Measurements from ENCODE around the gene EFCAB5. TPM values are rescaled to one million over a fixed set of nuclear protein-coding genes. Genes with fewer than 3 reads are reported as not detected.
A peak's percentile ranks its signal among the peaks of the same experiment; 100 is the strongest.

Gene EFCAB5
- total and polyA plus RNA-seq, 2 of the 13 experiments (the other 11 are each of a cell fraction or from before 2014, with no cell fraction given) = 0.15 TPM; not detected in 1

DNA sequence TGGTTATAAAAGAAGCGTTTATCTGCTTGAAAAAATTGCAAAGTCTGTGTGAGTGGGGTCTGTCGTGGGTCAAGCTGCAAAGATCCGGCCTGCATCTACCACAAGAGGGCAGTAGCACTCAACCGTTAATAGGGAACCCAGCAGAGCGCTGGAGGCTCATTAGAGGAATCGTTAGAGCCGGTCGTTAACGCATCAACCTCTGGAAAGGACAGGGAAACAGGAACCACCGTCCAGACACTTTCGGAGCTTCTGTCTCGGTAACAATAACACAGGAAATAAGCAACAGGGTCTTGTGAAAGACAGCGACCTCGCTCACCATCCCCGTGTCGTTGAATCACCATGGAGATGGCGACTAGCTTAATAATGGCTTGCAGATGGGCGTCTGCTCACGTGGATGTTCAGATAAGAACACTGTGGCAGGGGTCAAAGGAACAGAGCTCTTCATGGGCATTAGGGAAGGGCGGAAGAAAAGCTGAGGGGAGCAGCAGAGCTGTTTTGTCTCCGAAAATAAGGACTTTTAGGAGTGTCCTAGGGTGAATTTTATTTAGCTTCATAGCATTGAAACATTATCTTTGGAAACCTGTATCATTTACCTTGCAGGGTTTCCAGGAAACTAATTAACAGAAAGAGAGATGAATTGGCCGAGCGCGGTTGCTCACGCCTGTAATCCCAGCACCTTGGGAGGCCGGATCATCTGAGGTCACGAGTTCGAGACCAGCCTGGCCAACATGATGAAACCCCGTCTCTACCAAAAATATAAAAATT lies 163.3 kb downstream of the EFCAB5 start (continued):
- TF ChIP-seq, protein P1, sequence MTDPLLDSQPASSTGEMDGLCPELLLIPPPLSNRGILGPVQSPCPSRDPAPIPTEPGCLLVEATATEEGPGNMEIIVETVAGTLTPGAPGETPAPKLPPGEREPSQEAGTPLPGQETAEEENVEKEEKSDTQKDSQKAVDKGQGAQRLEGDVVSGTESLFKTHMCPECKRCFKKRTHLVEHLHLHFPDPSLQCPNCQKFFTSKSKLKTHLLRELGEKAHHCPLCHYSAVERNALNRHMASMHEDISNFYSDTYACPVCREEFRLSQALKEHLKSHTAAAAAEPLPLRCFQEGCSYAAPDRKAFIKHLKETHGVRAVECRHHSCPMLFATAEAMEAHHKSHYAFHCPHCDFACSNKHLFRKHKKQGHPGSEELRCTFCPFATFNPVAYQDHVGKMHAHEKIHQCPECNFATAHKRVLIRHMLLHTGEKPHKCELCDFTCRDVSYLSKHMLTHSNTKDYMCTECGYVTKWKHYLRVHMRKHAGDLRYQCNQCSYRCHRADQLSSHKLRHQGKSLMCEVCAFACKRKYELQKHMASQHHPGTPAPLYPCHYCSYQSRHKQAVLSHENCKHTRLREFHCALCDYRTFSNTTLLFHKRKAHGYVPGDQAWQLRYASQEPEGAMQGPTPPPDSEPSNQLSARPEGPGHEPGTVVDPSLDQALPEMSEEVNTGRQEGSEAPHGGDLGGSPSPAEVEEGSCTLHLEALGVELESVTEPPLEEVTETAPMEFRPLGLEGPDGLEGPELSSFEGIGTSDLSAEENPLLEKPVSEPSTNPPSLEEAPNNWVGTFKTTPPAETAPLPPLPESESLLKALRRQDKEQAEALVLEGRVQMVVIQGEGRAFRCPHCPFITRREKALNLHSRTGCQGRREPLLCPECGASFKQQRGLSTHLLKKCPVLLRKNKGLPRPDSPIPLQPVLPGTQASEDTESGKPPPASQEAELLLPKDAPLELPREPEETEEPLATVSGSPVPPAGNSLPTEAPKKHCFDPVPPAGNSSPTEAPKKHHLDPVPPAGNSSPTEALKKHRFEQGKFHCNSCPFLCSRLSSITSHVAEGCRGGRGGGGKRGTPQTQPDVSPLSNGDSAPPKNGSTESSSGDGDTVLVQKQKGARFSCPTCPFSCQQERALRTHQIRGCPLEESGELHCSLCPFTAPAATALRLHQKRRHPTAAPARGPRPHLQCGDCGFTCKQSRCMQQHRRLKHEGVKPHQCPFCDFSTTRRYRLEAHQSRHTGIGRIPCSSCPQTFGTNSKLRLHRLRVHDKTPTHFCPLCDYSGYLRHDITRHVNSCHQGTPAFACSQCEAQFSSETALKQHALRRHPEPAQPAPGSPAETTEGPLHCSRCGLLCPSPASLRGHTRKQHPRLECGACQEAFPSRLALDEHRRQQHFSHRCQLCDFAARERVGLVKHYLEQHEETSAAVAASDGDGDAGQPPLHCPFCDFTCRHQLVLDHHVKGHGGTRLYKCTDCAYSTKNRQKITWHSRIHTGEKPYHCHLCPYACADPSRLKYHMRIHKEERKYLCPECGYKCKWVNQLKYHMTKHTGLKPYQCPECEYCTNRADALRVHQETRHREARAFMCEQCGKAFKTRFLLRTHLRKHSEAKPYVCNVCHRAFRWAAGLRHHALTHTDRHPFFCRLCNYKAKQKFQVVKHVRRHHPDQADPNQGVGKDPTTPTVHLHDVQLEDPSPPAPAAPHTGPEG (CRISPR knock-in tag; IDR thresholded peaks at IDR 0.05) = no peak
- TF ChIP-seq ZNF569 (CRISPR knock-in tag; IDR thresholded peaks at IDR 0.05; ENCODE audit: borderline replicate concordance) (no peak), NPAS2 (CRISPR knock-in tag; IDR thresholded peaks at IDR 0.05; ENCODE audit: borderline replicate concordance) (no peak), MEIS1 (CRISPR knock-in tag; IDR thresholded peaks at IDR 0.05; ENCODE audit: borderline replicate concordance) (no peak), HCFC1 (IDR thresholded peaks at IDR 0.05; ENCODE audit: low read depth, low read length) (no peak), SP140L (CRISPR knock-in tag; IDR thresholded peaks at IDR 0.05; ENCODE audit: borderline replicate concordance) (no peak), TSC22D2 (CRISPR knock-in tag; IDR thresholded peaks at IDR 0.05; ENCODE audit: borderline replicate concordance) (no peak), XBP1 (CRISPR knock-in tag; IDR thresholded peaks at IDR 0.05) (no peak), ZNF550 (CRISPR knock-in tag; IDR thresholded peaks at IDR 0.05; ENCODE audit: borderline replicate concordance) (no peak), ARNT2 (CRISPR knock-in tag; IDR thresholded peaks at IDR 0.05; ENCODE audit: low read depth) (peak; percentile 18; the same call in 1 of the 2 replicates), AKAP8 (CRISPR knock-in tag; IDR thresholded peaks at IDR 0.05) (no peak), ZNF710 (CRISPR knock-in tag; IDR thresholded peaks at IDR 0.05; ENCODE audit: borderline replicate concordance) (no peak), TFDP2 (CRISPR knock-in tag; IDR thresholded peaks at IDR 0.05) (no peak), ZNF839 (CRISPR knock-in tag; IDR thresholded peaks at IDR 0.05; ENCODE audit: borderline replicate concordance) (no peak), KDM1A (CRISPR knock-in tag; IDR thresholded peaks at IDR 0.05) (no peak), ZFP90 (CRISPR knock-in tag; IDR thresholded peaks at IDR 0.05; ENCODE audit: borderline replicate concordance) (0 out of 2 replicates have a peak, but pooled peaks have one; percentile 57)
- TF ChIP-seq, protein P2, sequence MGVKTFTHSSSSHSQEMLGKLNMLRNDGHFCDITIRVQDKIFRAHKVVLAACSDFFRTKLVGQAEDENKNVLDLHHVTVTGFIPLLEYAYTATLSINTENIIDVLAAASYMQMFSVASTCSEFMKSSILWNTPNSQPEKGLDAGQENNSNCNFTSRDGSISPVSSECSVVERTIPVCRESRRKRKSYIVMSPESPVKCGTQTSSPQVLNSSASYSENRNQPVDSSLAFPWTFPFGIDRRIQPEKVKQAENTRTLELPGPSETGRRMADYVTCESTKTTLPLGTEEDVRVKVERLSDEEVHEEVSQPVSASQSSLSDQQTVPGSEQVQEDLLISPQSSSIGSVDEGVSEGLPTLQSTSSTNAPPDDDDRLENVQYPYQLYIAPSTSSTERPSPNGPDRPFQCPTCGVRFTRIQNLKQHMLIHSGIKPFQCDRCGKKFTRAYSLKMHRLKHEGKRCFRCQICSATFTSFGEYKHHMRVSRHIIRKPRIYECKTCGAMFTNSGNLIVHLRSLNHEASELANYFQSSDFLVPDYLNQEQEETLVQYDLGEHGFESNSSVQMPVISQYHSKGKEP (CRISPR knock-in tag; IDR thresholded peaks at IDR 0.05) = 0 out of 2 replicates have a peak, but pooled peaks have one; percentile 18
